ENCODE measurements around the gene TMEM217. TPM values are rescaled to one million over a fixed set of nuclear protein-coding genes. Genes with fewer than 3 reads are reported as not detected.

The TMEM217 gene
- total RNA-seq, 1 donor from 2014 or later: 1.4 TPM

DNA sequence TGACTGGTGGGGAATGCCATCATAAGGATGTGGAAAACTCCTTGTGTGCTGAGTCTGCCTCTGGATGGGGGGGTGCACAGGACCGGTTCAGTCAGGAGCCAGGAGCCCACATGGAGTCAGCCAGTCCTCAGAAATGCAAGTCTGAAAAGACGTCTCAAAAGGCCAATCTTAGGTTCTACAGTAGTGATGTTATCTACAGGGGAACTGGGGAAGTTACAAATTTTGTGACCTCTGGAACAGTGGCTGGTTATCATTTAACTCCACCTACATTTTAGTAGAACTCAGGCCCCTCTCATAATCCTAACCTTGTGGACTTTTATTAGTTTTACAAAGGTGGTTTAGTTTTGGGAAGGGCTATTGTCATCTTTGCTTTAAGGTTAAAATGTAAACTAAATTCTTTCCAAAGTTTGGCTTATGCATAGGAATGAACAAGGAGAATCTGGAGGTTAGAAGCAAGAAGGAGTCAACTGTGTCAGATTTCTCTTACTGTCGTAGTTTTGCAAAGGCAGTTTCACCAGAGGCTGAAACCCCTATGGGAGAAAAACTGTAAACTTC, 14.1 kb downstream of the TMEM217 start:
- no peak for DNase-seq (ENCODE audit: low spot score, unreplicated experiment)
- Mint-ChIP-seq H3K4me3 (ENCODE audit: low read depth) (no peak overlapping the region), H3K9me3 (ENCODE audit: low read depth) (peaks cover 7% of the 10 kb centered on the region), H3K27ac (no peak overlapping the region), H3K27me3 (peaks cover 5% of the 10 kb centered on the region), H3K4me1 (ENCODE audit: low read depth) (no peaks in the 10 kb centered on the region), H3K36me3 (ENCODE audit: insufficient read depth) (no peaks in the 10 kb centered on the region)
- TF ChIP-seq, protein P1, sequence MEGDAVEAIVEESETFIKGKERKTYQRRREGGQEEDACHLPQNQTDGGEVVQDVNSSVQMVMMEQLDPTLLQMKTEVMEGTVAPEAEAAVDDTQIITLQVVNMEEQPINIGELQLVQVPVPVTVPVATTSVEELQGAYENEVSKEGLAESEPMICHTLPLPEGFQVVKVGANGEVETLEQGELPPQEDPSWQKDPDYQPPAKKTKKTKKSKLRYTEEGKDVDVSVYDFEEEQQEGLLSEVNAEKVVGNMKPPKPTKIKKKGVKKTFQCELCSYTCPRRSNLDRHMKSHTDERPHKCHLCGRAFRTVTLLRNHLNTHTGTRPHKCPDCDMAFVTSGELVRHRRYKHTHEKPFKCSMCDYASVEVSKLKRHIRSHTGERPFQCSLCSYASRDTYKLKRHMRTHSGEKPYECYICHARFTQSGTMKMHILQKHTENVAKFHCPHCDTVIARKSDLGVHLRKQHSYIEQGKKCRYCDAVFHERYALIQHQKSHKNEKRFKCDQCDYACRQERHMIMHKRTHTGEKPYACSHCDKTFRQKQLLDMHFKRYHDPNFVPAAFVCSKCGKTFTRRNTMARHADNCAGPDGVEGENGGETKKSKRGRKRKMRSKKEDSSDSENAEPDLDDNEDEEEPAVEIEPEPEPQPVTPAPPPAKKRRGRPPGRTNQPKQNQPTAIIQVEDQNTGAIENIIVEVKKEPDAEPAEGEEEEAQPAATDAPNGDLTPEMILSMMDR (IDR thresholded peaks at IDR 0.05; ENCODE audit: unreplicated experiment): no peak

- DNase-seq (ENCODE audit: low spot score, unreplicated experiment): no peak
- Mint-ChIP-seq H3K36me3 (ENCODE audit: insufficient read depth) (no peaks in the 10 kb centered on the region), H3K27me3 (no peaks in the 10 kb centered on the region), H3K9me3 (ENCODE audit: low read depth) (peaks cover 4% of the 10 kb centered on the region), H3K4me1 (ENCODE audit: low read depth) (no peaks in the 10 kb centered on the region), H3K4me3 (ENCODE audit: low read depth) (no peak overlapping the region), H3K27ac (no peak overlapping the region)
- TF ChIP-seq, protein P1 (IDR thresholded peaks at IDR 0.05; ENCODE audit: unreplicated experiment): no peak
Observed at GRCh38 chr6:37243131-37243815, 14.7 kb downstream of the TMEM217 start.

- Mint-ChIP-seq H3K27ac (no peak overlapping the region), H3K4me1 (ENCODE audit: low read depth) (no peaks in the 10 kb centered on the region), H3K27me3 (no peaks in the 10 kb centered on the region), H3K9me3 (ENCODE audit: low read depth) (peaks cover 4% of the 10 kb centered on the region), H3K36me3 (ENCODE audit: insufficient read depth) (no peaks in the 10 kb centered on the region), H3K4me3 (ENCODE audit: low read depth) (no peak overlapping the region)
- DNase-seq (ENCODE audit: low spot score, unreplicated experiment): no peak
- TF ChIP-seq, protein P1 (IDR thresholded peaks at IDR 0.05; ENCODE audit: unreplicated experiment): no peak
Observed at GRCh38 chr6:37242429-37243052, 15.4 kb downstream of the TMEM217 start.

DNA sequence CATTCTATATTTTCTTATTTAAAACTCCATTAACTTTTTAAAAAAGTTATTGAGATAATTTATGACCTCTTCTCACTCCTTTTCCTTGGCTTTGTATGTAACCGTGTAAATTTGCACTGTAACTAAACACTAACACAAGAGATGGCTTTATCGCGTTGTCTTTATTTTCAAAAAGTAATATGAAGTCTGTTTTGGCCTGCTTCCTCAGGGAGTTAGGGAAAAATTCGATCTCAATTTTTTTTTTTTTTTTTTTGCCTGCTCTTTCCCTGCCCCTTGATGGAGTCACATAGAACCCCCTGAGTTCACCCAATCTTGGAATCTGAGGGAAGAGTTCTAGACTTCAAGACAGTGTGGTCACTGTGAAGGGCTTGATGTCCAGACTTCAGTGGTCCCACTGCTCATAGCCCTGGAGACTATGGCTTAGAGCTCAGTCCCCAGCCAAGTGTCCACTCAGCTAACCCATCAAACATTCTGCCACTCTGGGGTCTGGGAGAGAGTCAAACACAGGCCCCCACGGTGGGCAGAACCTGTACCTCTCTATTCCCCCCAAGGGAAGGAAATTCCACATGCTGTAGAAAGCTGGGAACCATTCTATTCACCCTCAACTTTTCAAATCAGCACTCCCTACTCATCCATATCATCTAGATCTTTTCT, 16.0 kb downstream of the TMEM217 start:
- TF ChIP-seq, protein P1 (IDR thresholded peaks at IDR 0.05; ENCODE audit: unreplicated experiment): no peak
- H3K36me3 Mint-ChIP-seq (ENCODE audit: insufficient read depth): no peaks in the 10 kb centered on the region
- peaks cover 4% of the 10 kb centered on the region for H3K9me3 Mint-ChIP-seq (ENCODE audit: low read depth)
- DNase-seq (ENCODE audit: low spot score, unreplicated experiment): no peak
- no peaks in the 10 kb centered on the region for H3K4me1 Mint-ChIP-seq (ENCODE audit: low read depth)
- H3K4me3 Mint-ChIP-seq (ENCODE audit: low read depth): no peak overlapping the region
- H3K27ac Mint-ChIP-seq: no peak overlapping the region
- H3K27me3 Mint-ChIP-seq: no peaks in the 10 kb centered on the region

- TF ChIP-seq, protein P1 (IDR thresholded peaks at IDR 0.05; ENCODE audit: unreplicated experiment): no peak
- DNase-seq (ENCODE audit: low spot score, unreplicated experiment): no peak
- Mint-ChIP-seq H3K9me3 (ENCODE audit: low read depth) (peaks cover 2% of the 10 kb centered on the region), H3K27ac (no peak overlapping the region), H3K4me3 (ENCODE audit: low read depth) (no peak overlapping the region), H3K27me3 (no peaks in the 10 kb centered on the region), H3K36me3 (ENCODE audit: insufficient read depth) (no peaks in the 10 kb centered on the region), H3K4me1 (ENCODE audit: low read depth) (no peaks in the 10 kb centered on the region)
Observed at GRCh38 chr6:37241131-37241530, 16.8 kb downstream of the TMEM217 start.
